HepG2 (cell line): ENCODE measurements around the gene CD248. TPM values are rescaled to one million over a fixed set of nuclear protein-coding genes. Genes with fewer than 3 reads are reported as not detected.
A peak's percentile ranks its signal among the peaks of the same experiment; 100 is the strongest.

Experiments
- ATF7 ChIP-seq, 2 experiments: fragments of 450-650 bp in 1 of 2; sonication (generic) in 1 of 2; formaldehyde crosslinking in 1 of 2; IDR thresholded peaks; 2 replicates each; pipeline versions ENCODE4 v1.4.0 to v1.6.1; 2016 to 2020; ENCODE audit warnings: antibody characterized with exemption in 1 of 2, mild to moderate bottlenecking in 1 of 2, missing genetic modification reagents in 1 of 2
- CEBPB ChIP-seq: IDR thresholded peaks from 2 replicates; pipeline ENCODE4 v1.6.1; 2011; ENCODE audit warnings: low read depth, low read length, improper control_type of control experiment, borderline replicate concordance
- CSRNP1 ChIP-seq: sonication (generic); formaldehyde crosslinking; IDR thresholded peaks from 2 replicates; pipeline ENCODE4 v1.8.1; 2023; ENCODE audit warnings: mild to moderate bottlenecking, missing genetic modification reagents
- ELK4 ChIP-seq: sonication (generic); formaldehyde crosslinking; IDR thresholded peaks from 2 replicates; pipeline ENCODE4 v1.9.0; 2021; ENCODE audit warnings: missing genetic modification reagents, borderline replicate concordance
- FOSL1 ChIP-seq: sonication (generic); formaldehyde crosslinking; IDR thresholded peaks from 2 replicates; pipeline ENCODE4 v1.9.0; 2021; ENCODE audit warnings: missing genetic modification reagents, borderline replicate concordance
- FOXK2 ChIP-seq: fragments of 450-650 bp; IDR thresholded peaks from 2 replicates; pipeline ENCODE4 v1.6.1; 2016
- GATAD2A ChIP-seq: IDR thresholded peaks from 2 replicates; pipeline ENCODE4 v1.6.1; 2016
- GPN1 ChIP-seq: sonication (generic); formaldehyde crosslinking; IDR thresholded peaks from 2 replicates; pipeline ENCODE4 v1.5.1; 2020; ENCODE audit warnings: missing genetic modification reagents, borderline replicate concordance
- NFIB ChIP-seq: sonication (generic); formaldehyde crosslinking; IDR thresholded peaks from 2 replicates; pipeline ENCODE4 v1.9.0; 2021; ENCODE audit warnings: missing genetic modification reagents, mild to moderate bottlenecking, borderline replicate concordance
- NONO ChIP-seq, 2 experiments: fragments of 450-650 bp in 1 of 2; sonication (generic) in 1 of 2; formaldehyde crosslinking in 1 of 2; IDR thresholded peaks in 1 of 2; conservative IDR thresholded peaks in 1 of 2; 2 replicates each; pipeline versions ENCODE4 v1.6.1 to v1.8.0; 2017 to 2022; ENCODE audit warnings: mild to moderate bottlenecking in 1 of 2, missing genetic modification reagents in 1 of 2, moderate library complexity in 1 of 2
- POLR2A ChIP-seq, 2 experiments: IDR thresholded peaks; 2 replicates each; pipeline ENCODE4 v1.6.1; 2011; ENCODE audit warnings: low read depth in 2 of 2, low read length in 2 of 2, mild to moderate bottlenecking in 1 of 2, moderate library complexity in 1 of 2; ENCODE audit not compliant: insufficient read depth in 1 of 2
- STAG1 ChIP-seq: sonication (generic); formaldehyde crosslinking; IDR thresholded peaks from 2 replicates; pipeline ENCODE4 v1.4.0; 2020; ENCODE audit warnings: missing genetic modification reagents
- TCF7 ChIP-seq: sonication (generic); IDR thresholded peaks from 2 replicates; pipeline ENCODE4 v1.6.1; 2016; ENCODE audit warnings: antibody characterized with exemption, low read depth
- TGIF2 ChIP-seq: IDR thresholded peaks from 2 replicates; pipeline ENCODE4 v1.6.1; 2016; ENCODE audit warnings: control low read depth, missing compliant biosample characterization
- TP53 ChIP-seq: sonication (generic); formaldehyde crosslinking; conservative IDR thresholded peaks from 2 replicates; pipeline ENCODE4 v1.4.0; 2020; ENCODE audit warnings: missing genetic modification reagents
- ZBTB44 ChIP-seq: sonication (generic); formaldehyde crosslinking; IDR thresholded peaks from 2 replicates; pipeline ENCODE4 v1.4.0; 2020; ENCODE audit warnings: missing genetic modification reagents
- ZNF12 ChIP-seq: sonication (generic); formaldehyde crosslinking; IDR thresholded peaks from 2 replicates; pipeline ENCODE4 v1.5.0; 2020; ENCODE audit warnings: missing genetic modification reagents
- ZNF180 ChIP-seq: sonication (generic); formaldehyde crosslinking; IDR thresholded peaks from 2 replicates; pipeline ENCODE4 v1.4.0; 2020; ENCODE audit warnings: low read depth, missing genetic modification reagents, borderline replicate concordance
- ZNF251 ChIP-seq: sonication (generic); formaldehyde crosslinking; IDR thresholded peaks from 2 replicates; pipeline ENCODE4 v1.9.0; 2021; ENCODE audit warnings: mild to moderate bottlenecking, missing genetic modification reagents
- ZNF275 ChIP-seq: sonication (generic); formaldehyde crosslinking; IDR thresholded peaks from 2 replicates; pipeline ENCODE4 v1.8.0; 2022; ENCODE audit warnings: missing genetic modification reagents, mild to moderate bottlenecking, inconsistent platforms, borderline replicate concordance
- ZNF30 ChIP-seq: sonication (generic); formaldehyde crosslinking; IDR thresholded peaks from 2 replicates; pipeline ENCODE4 v1.5.0; 2020; ENCODE audit warnings: mild to moderate bottlenecking, missing genetic modification reagents
- ZNF350 ChIP-seq: sonication (generic); formaldehyde crosslinking; IDR thresholded peaks from 2 replicates; pipeline ENCODE4 v1.4.0; 2020; ENCODE audit warnings: mild to moderate bottlenecking, low read depth, missing genetic modification reagents, borderline replicate concordance
- ZNF552 ChIP-seq: sonication (generic); formaldehyde crosslinking; IDR thresholded peaks from 2 replicates; pipeline ENCODE4 v1.9.0; 2022; ENCODE audit warnings: missing genetic modification reagents, mild to moderate bottlenecking, borderline replicate concordance
- ZNF766 ChIP-seq: sonication (generic); formaldehyde crosslinking; IDR thresholded peaks from 2 replicates; pipeline ENCODE4 v1.5.0; 2020; ENCODE audit warnings: missing genetic modification reagents, borderline replicate concordance
- ZNF772 ChIP-seq: sonication (generic); formaldehyde crosslinking; IDR thresholded peaks from 2 replicates; pipeline ENCODE4 v1.5.0; 2020; ENCODE audit warnings: mild to moderate bottlenecking, missing genetic modification reagents
- ZNF788 ChIP-seq: sonication (generic); formaldehyde crosslinking; IDR thresholded peaks from 2 replicates; pipeline ENCODE4 v1.5.0; 2020; ENCODE audit warnings: mild to moderate bottlenecking, missing genetic modification reagents, borderline replicate concordance
- polyA plus RNA-seq, 8 experiments: library from polyadenylated mRNA; depleted of rRNA in 3 of 8; stranded (reverse) in 7 of 8; unstranded in 1 of 8; fragments of >200 nt; fragmentation: Illumina TruSeq in 4 of 8; extraction: Trizol in 4 of 8; gene quantifications; 2 replicates each; pipeline versions ENCODE4 v1.2.1 to v1.2.3, GENCODE V29; 2011 to 2016; ENCODE audit warnings: low read depth in 4 of 8, missing spikeins in 1 of 8, mixed read lengths in 1 of 8; ENCODE audit not compliant: insufficient read depth in 1 of 8
- total RNA-seq, 5 experiments: library from RNA; depleted of rRNA; stranded (reverse); fragments of >200 nt; fragmentation: Illumina TruSeq; extraction: Trizol; gene quantifications; 2 replicates each; pipeline ENCODE4 v1.2.3, GENCODE V29; 2016; ENCODE audit warnings: low read depth in 1 of 5

Gene CD248
- total and polyA plus RNA-seq, 2 of the 13 experiments (the other 11 are each of a cell fraction or from before 2014, with no cell fraction given): 0.25 to 0.35 TPM

GRCh38 chr11:66311965-66312548 lies 4.8 kb downstream of the CD248 start (continued):
- TF ChIP-seq ZNF275 (CRISPR knock-in tag) (peak; percentile 51; the same call in 1 of the 2 replicates), ZNF180 (CRISPR knock-in tag) (no peak), NONO (IDR thresholded peaks at IDR 0.05) (no peak), NONO (CRISPR knock-in tag; conservative IDR thresholded peaks at IDR 0.05) (no peak), ZNF30 (no peak), ELK4 (no peak), ZBTB44 (CRISPR knock-in tag) (no peak), ZNF788 (peak; percentile 68; the same call in 1 of the 2 replicates), ZNF350 (CRISPR knock-in tag) (peak; percentile 88), ZNF772 (CRISPR knock-in tag) (0 out of 2 replicates have a peak, but pooled peaks have one; percentile 23), ZNF766 (CRISPR knock-in tag) (peak; percentile 56; the same call in 1 of the 2 replicates), POLR2A (IDR thresholded peaks at IDR 0.05; ENCODE audit: insufficient read depth in 1 of 2, low read depth in 2 of 2, low read length in 2 of 2) (peak in 1 of 2 experiments; percentile 62; a peak in 1 of 4 replicates), ZNF251 (CRISPR knock-in tag) (no peak), FOXK2 (no peak), CSRNP1 (CRISPR knock-in tag) (peak; percentile 43; the same call in 1 of the 2 replicates), GATAD2A (CRISPR knock-in tag) (peak; percentile 70), ZNF552 (no peak), TGIF2 (CRISPR knock-in tag) (peak; percentile 74; the same call in 1 of the 2 replicates), TP53 (no peak), CEBPB (no peak), TCF7 (no peak), ZNF12 (peak; percentile 29; the same call in 1 of the 2 replicates), STAG1 (CRISPR knock-in tag) (peak; percentile 95), FOSL1 (CRISPR knock-in tag) (no peak), ATF7 (IDR thresholded peaks at IDR 0.05) (no peak), ATF7 (CRISPR knock-in tag; IDR thresholded peaks at IDR 0.05) (no peak), GPN1 (CRISPR knock-in tag) (no peak), NFIB (CRISPR knock-in tag) (no peak)
